SH-SY5Y (cell line): ENCODE measurements around the gene SMOC1.

Experiments used
- GATA2 ChIP-seq: IDR thresholded peaks from 2 replicates; pipeline ENCODE4 v1.6.1; 2011; ENCODE audit warnings: mild to moderate bottlenecking, low read depth, low read length
- GATA3 ChIP-seq: IDR thresholded peaks from 2 replicates; pipeline ENCODE4 v1.6.1; 2011; ENCODE audit warnings: low read depth, mild to moderate bottlenecking, low read length, moderate library complexity

GRCh38 chr14:70027785-70028428 is 148.7 kb downstream of the SMOC1 start:
- TF ChIP-seq GATA2 (no peak), GATA3 (no peak)
